PC-3 (cell line): ENCODE results near the gene MAD2L1BP. TPM values are rescaled to one million over a fixed set of nuclear protein-coding genes. Genes with fewer than 3 reads are reported as not detected.

Experiments
- ATAC-seq: fragments of 200-7000 bp; cut with Tn5 transposase; 2 replicates; pipeline ENCODE4 v1.9.1; 2020; ENCODE audit warnings: mild to moderate bottlenecking, moderate library complexity
- BruUV-seq: library from RNA; stranded (reverse); fragments of 400-500 nt; replicated peaks from 2 replicates; lab custom pipeline; 2021; lab: Mats Ljungman, UMichigan
- CTCF ChIA-PET: fragments of 300-600 bp; sonication (Branson Sonifier 250); formaldehyde crosslinking; loops from one replicate; lab custom pipeline; 2022; ENCODE audit warnings: antibody characterized with exemption; lab: Charles Lee
- POLR2A ChIA-PET: fragments of 300-600 bp; sonication (Branson Sonifier 250); formaldehyde crosslinking; loops from one replicate; lab custom pipeline; 2022; ENCODE audit warnings: antibody characterized with exemption; ENCODE audit not compliant: unreplicated experiment; lab: Charles Lee
- DNase-seq: peaks from one replicate; pipeline ENCODE4 v3.0.0-alpha.2; 2015
- H2AFZ ChIP-seq: fragments of 300-600 bp; sonication (generic); 2 replicates; pipeline ENCODE4 v1.6.0; 2016; ENCODE audit warnings: antibody characterized with exemption, low read length
- H3F3A ChIP-seq: fragments of 300-600 bp; sonication (generic); one replicate; pipeline ENCODE4 v1.6.0; 2017; ENCODE audit warnings: antibody characterized with exemption, low read length, control low read depth, mild to moderate bottlenecking; ENCODE audit not compliant: unreplicated experiment
- H3K27ac ChIP-seq: fragments of 300-600 bp; sonication (generic); 2 replicates; pipeline ENCODE4 v1.5.1; 2016; ENCODE audit warnings: mild to moderate bottlenecking, low read length
- H3K27me3 ChIP-seq: fragments of 300-600 bp; sonication (generic); 2 replicates; pipeline ENCODE4 v1.6.1; 2016; ENCODE audit warnings: low read length, mixed read lengths
- H3K36me3 ChIP-seq: fragments of 300-600 bp; sonication (generic); 2 replicates; pipeline ENCODE4 v1.6.1; 2016; ENCODE audit warnings: low read depth, mixed run types, low read length, mixed read lengths
- H3K4me1 ChIP-seq: fragments of 300-600 bp; sonication (generic); 2 replicates; pipeline ENCODE4 v1.5.1; 2016; ENCODE audit warnings: low read length; ENCODE audit not compliant: insufficient read depth
- H3K4me2 ChIP-seq: fragments of 300-600 bp; sonication (generic); 2 replicates; pipeline ENCODE4 v1.6.0; 2016; ENCODE audit warnings: low read length
- H3K4me3 ChIP-seq: fragments of 300-600 bp; sonication (generic); 2 replicates; pipeline ENCODE4 v1.5.1; 2016; ENCODE audit warnings: mild to moderate bottlenecking, low read length, mixed read lengths
- H3K79me2 ChIP-seq: fragments of 300-600 bp; sonication (generic); 2 replicates; pipeline ENCODE4 v1.6.1; 2017; ENCODE audit warnings: low read length, mixed read lengths
- H3K9ac ChIP-seq: fragments of 300-600 bp; sonication (generic); 2 replicates; pipeline ENCODE4 v1.6.0; 2016; ENCODE audit warnings: mild to moderate bottlenecking, low read length
- H3K9me2 ChIP-seq: fragments of 300-600 bp; sonication (generic); replicated peaks from 2 replicates; pipeline ENCODE4 v1.6.1; 2016; ENCODE audit warnings: mixed run types, low read length, mixed read lengths
- H3K9me3 ChIP-seq: fragments of 300-600 bp; sonication (generic); 2 replicates; pipeline ENCODE4 v1.6.1; 2016; ENCODE audit warnings: low read length, mixed read lengths
- H4K20me1 ChIP-seq: fragments of 300-600 bp; sonication (generic); 2 replicates; pipeline ENCODE4 v1.6.1; 2016; ENCODE audit warnings: low read length, mixed read lengths
- EZH2 ChIP-seq: fragments of 300-600 bp; sonication (generic); IDR thresholded peaks from one replicate; pipeline ENCODE4 v1.6.1; 2017; ENCODE audit warnings: antibody characterized with exemption, mild to moderate bottlenecking, low read length; ENCODE audit not compliant: unreplicated experiment
- EZH2phosphoT487 ChIP-seq: fragments of 300-600 bp; sonication (generic); IDR thresholded peaks from 2 replicates; pipeline ENCODE4 v1.6.1; 2018; ENCODE audit warnings: mild to moderate bottlenecking, antibody characterized with exemption, low read length, borderline replicate concordance
- intact Hi-C: fragments of 100-400 bp; cut with micrococcal nuclease; formaldehyde crosslinking; loops from 2 replicates; pipeline ENCODE4 v1.9.0; 2023
- total RNA-seq: library from RNA; depleted of rRNA; stranded (reverse); fragments of >200 nt; gene quantifications from 2 replicates; pipeline ENCODE4 v1.2.3, GENCODE V29; 2014
- TF ChIP-seq, protein P1 (sequence below): fragments of 300-600 bp; sonication (generic); conservative IDR thresholded peaks from 2 replicates; pipeline ENCODE4 v1.5.1; 2017; ENCODE audit warnings: antibody characterized with exemption, low read depth, mild to moderate bottlenecking, low read length

MAD2L1BP gene
- total RNA-seq, 1 experiment from 2014 or later, result 40.9 TPM

DNA sequence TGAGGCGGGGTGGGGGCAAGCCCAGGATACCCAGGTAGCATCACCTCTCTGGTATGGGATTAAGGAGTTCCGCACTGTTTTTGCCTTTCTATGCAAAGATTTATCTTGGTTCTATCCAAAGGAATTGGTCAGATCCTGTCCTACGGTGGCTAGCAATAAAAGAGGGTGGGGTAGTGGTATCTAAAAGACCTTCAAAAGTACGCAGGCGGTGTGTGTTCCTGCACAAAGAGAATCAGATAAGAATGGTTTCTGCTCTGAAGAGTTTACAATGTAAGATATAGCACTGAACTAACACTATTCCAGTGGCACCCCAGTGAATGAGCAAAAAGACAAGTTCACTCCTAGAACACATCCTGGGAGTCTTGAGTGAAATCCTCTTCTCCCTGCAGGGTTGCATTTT lies 45.7 kb downstream of the MAD2L1BP start:
- POLR2A ChIA-PET, result no interaction called here

DNA sequence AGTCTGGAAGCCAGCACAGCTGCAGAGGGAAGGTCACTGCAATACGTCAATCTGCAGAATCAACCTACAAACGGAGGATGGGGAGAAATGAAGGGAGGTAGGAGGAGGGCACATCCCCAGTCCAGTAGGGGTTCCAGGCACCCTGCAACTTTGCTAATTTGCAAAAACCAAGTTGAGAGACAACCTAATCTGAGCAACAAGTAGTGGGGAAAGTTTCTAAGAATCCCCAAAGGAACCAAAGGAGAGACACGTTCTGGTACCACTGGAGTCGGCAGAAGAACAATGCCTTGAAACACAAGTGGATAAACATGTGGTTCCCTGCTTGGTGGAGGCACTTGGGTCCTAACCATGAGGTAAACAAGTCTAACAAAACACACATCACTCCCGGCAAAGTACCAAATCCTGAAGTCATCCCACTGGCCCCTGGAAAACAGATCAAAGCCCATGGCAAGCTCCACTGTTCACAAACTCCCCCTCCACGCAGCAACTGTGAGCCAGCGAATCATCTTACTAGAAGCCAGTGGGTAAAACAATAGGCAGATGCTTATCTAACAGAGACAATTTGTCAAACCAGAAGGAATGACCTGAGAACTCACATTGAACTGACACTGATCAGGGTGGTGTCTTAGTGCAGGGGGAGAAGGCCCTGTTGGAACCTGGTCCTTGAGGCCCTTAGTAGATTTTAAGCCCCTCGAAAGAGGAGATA lies 47.2 kb downstream of the MAD2L1BP start:
- H3K9me2 ChIP-seq, result no peaks in the 10 kb centered on the region
- ATAC-seq, result no peak
- no peak overlapping the region for H2AFZ ChIP-seq
- H3K4me1 ChIP-seq, result peaks cover 21% of the 10 kb centered on the region
- no peak overlapping the region for H3K4me2 ChIP-seq
- no peaks in the 10 kb centered on the region for H3K9me3 ChIP-seq
- no TSS peak for BruUV-seq
- ChIA-PET CTCF (no interaction called here), POLR2A (no interaction called here)
- no peaks in the 10 kb centered on the region for H3K27me3 ChIP-seq
- no peak overlapping the region for H3K9ac ChIP-seq
- H3K36me3 ChIP-seq, result peaks cover 32% of the 10 kb centered on the region
- no peak for DNase-seq
- H4K20me1 ChIP-seq, result peaks cover 12% of the 10 kb centered on the region; the same call in 1 of the 2 replicates
- intact Hi-C loops, result no loop called here
- no peaks in the 10 kb centered on the region for H3F3A ChIP-seq
- H3K4me3 ChIP-seq, result no peak overlapping the region
- no peak for TF ChIP-seq EZH2phosphoT487
- TF ChIP-seq, protein P1, sequence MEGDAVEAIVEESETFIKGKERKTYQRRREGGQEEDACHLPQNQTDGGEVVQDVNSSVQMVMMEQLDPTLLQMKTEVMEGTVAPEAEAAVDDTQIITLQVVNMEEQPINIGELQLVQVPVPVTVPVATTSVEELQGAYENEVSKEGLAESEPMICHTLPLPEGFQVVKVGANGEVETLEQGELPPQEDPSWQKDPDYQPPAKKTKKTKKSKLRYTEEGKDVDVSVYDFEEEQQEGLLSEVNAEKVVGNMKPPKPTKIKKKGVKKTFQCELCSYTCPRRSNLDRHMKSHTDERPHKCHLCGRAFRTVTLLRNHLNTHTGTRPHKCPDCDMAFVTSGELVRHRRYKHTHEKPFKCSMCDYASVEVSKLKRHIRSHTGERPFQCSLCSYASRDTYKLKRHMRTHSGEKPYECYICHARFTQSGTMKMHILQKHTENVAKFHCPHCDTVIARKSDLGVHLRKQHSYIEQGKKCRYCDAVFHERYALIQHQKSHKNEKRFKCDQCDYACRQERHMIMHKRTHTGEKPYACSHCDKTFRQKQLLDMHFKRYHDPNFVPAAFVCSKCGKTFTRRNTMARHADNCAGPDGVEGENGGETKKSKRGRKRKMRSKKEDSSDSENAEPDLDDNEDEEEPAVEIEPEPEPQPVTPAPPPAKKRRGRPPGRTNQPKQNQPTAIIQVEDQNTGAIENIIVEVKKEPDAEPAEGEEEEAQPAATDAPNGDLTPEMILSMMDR, result no peak
- no peak overlapping the region for H3K27ac ChIP-seq
- peaks cover 71% of the 10 kb centered on the region for H3K79me2 ChIP-seq

More for the DNA sequence above, 45.7 kb downstream of the MAD2L1BP start:
- H3F3A ChIP-seq, result no peaks in the 10 kb centered on the region
- DNase-seq, result no peak
- peaks cover 44% of the 10 kb centered on the region for H3K36me3 ChIP-seq
- peaks cover 57% of the 10 kb centered on the region for H3K79me2 ChIP-seq
- no TSS peak for BruUV-seq
- H2AFZ ChIP-seq, result no peak overlapping the region
- peaks cover 15% of the 10 kb centered on the region; the same call in 1 of the 2 replicates for H3K4me1 ChIP-seq
- H4K20me1 ChIP-seq, result peaks cover 12% of the 10 kb centered on the region; the same call in 1 of the 2 replicates
- CTCF ChIA-PET, result no interaction called here
- H3K9ac ChIP-seq, result no peak overlapping the region
- TF ChIP-seq, protein P1, result no peak
- TF ChIP-seq EZH2phosphoT487 (no peak), EZH2 (no peak)
- H3K9me3 ChIP-seq, result no peaks in the 10 kb centered on the region
- H3K27ac ChIP-seq, result no peak overlapping the region
- H3K4me3 ChIP-seq, result no peak overlapping the region
- ATAC-seq, result no peak
- H3K9me2 ChIP-seq, result no peaks in the 10 kb centered on the region
- H3K4me2 ChIP-seq, result no peak overlapping the region
- intact Hi-C loops, result no loop called here
- H3K27me3 ChIP-seq, result no peaks in the 10 kb centered on the region
